GM06990 (cell line): Measurements from ENCODE around the gene CBARP.

Experiments used
- DNase-seq: peaks from one replicate; pipeline ENCODE4 v3.0.0-alpha.2; 2011; ENCODE audit not compliant: insufficient read length; ENCODE audit errors: extremely low read depth
- H3K27me3 ChIP-seq: replicated peaks from 2 replicates; pipeline ENCODE4 v1.6.0; 2011; ENCODE audit warnings: low read length; ENCODE audit not compliant: control insufficient read depth, insufficient read depth
- H3K36me3 ChIP-seq: 2 replicates; pipeline ENCODE4 v1.5.1; 2011; ENCODE audit warnings: low read length; ENCODE audit not compliant: control insufficient read depth, insufficient read depth
- H3K4me3 ChIP-seq: replicated peaks from 2 replicates; pipeline ENCODE4 v1.5.1; 2011; ENCODE audit warnings: low read depth, mild to moderate bottlenecking, control low read depth, low read length
- TF ChIP-seq, protein P1 (sequence below): IDR thresholded peaks from 2 replicates; pipeline ENCODE4 v1.5.1; 2011; ENCODE audit warnings: low read length, control low read depth, mild to moderate bottlenecking, inconsistent platforms; ENCODE audit not compliant: insufficient read depth, poor library complexity, severe bottlenecking

Gene CBARP

GRCh38 chr19:1229924-1230782 lies 7.7 kb downstream of the CBARP start:
- H3K4me3 ChIP-seq: no peak overlapping the region
- H3K27me3 ChIP-seq: no peaks in the 10 kb centered on the region
- TF ChIP-seq, protein P1, sequence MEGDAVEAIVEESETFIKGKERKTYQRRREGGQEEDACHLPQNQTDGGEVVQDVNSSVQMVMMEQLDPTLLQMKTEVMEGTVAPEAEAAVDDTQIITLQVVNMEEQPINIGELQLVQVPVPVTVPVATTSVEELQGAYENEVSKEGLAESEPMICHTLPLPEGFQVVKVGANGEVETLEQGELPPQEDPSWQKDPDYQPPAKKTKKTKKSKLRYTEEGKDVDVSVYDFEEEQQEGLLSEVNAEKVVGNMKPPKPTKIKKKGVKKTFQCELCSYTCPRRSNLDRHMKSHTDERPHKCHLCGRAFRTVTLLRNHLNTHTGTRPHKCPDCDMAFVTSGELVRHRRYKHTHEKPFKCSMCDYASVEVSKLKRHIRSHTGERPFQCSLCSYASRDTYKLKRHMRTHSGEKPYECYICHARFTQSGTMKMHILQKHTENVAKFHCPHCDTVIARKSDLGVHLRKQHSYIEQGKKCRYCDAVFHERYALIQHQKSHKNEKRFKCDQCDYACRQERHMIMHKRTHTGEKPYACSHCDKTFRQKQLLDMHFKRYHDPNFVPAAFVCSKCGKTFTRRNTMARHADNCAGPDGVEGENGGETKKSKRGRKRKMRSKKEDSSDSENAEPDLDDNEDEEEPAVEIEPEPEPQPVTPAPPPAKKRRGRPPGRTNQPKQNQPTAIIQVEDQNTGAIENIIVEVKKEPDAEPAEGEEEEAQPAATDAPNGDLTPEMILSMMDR: no peak
- H3K36me3 ChIP-seq: peaks cover 2% of the 10 kb centered on the region
- no peak for DNase-seq

- H3K27me3 ChIP-seq: no peaks in the 10 kb centered on the region
- no peak overlapping the region for H3K4me3 ChIP-seq
- peaks cover 5% of the 10 kb centered on the region for H3K36me3 ChIP-seq
- no peak for DNase-seq
- TF ChIP-seq, protein P1: no peak
Measured at GRCh38 chr19:1229056-1229923, 8.5 kb downstream of the CBARP start.

GRCh38 chr19:1228161-1228957 lies 9.4 kb downstream of the CBARP start:
- TF ChIP-seq, protein P1: no peak
- Histone ChIP-seq H3K4me3 (no peak overlapping the region), H3K36me3 (peaks cover 9% of the 10 kb centered on the region), H3K27me3 (no peaks in the 10 kb centered on the region)
- DNase-seq: no peak

- H3K27me3 ChIP-seq: no peaks in the 10 kb centered on the region
- peaks cover 14% of the 10 kb centered on the region for H3K36me3 ChIP-seq
- TF ChIP-seq, protein P1: no peak
- no peak overlapping the region for H3K4me3 ChIP-seq
- DNase-seq: no peak
Measured at GRCh38 chr19:1227304-1228054, 10.3 kb downstream of the CBARP start.

DNA sequence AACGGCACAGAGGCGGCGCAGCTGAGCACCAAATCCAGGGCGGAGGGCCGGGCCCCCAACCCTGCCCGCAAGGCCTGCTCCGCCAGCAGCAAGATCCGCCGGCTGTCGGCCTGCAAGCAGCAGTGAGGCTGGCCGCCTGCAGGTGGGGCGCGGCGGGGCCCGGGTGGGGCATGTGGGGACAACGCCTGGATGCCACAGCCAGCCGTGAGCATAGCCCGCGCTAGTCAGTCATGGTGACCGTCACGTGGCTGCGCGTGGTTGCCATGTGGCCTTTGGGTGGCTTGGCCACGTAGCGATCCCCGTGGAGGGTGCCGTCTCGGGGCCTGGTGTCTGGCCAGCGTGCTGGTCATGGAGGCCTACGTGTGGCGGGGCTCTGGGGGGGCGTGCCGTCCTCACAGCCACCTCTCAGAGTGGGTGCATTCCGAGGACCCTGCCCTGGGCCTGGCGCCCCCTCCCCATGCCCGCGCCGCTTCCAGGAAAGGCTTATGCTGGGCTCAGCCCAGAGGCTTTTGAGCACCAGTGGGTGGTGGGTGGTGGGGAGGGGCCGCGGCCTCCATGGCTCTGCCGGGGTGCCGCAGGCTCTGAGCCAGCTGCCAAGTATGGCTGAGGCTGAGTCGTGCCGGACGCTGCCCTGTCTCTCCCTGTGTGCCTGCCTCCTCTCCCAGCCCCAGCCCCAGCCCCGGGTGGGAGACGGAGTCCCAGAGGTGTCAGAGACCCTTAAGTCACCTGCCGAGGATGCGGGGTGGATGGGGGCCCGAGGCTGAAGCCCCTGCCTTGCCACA lies 11.1 kb downstream of the CBARP start:
- Histone ChIP-seq H3K27me3 (no peaks in the 10 kb centered on the region), H3K36me3 (peaks cover 14% of the 10 kb centered on the region), H3K4me3 (no peak overlapping the region)
- DNase-seq: no peak
- TF ChIP-seq, protein P1: no peak
